Kidney (tissue), 14 donors: Measurements from ENCODE around the gene JARID2. TPM values are rescaled to one million over a fixed set of nuclear protein-coding genes. Genes with fewer than 3 reads are reported as not detected.

Source experiments
- DNase-seq, 5 donors: peaks; one replicate each; pipeline ENCODE4 v3.0.0-alpha.2; 2013 to 2020
- FAIRE-seq: peaks from 2 replicates; lab custom pipeline; 2012; peaks lifted over from hg19 to GRCh38; lab: Jason Lieb, UNC
- H3K27ac ChIP-seq, 2 donors: one replicate each; pipeline ENCODE4 v1.7.0; 2013; ENCODE audit warnings: low read depth in 2 of 2, low read length in 2 of 2, inconsistent platforms in 1 of 2
- H3K27me3 ChIP-seq: one replicate; pipeline ENCODE4 v1.7.1; 2013; ENCODE audit warnings: low read length, inconsistent platforms; ENCODE audit not compliant: control insufficient read depth, insufficient read depth
- H3K36me3 ChIP-seq, 3 donors: one replicate each; pipeline versions ENCODE4 v1.7.0 to v1.7.1; 2013; ENCODE audit warnings: low read length in 3 of 3, control low read depth in 1 of 3, inconsistent platforms in 1 of 3; ENCODE audit not compliant: insufficient read depth in 3 of 3, control insufficient read depth in 2 of 3
- H3K4me1 ChIP-seq, 3 donors: one replicate each; pipeline versions ENCODE4 v1.7.0 to v1.7.1; 2013; ENCODE audit warnings: low read length in 3 of 3, inconsistent platforms in 1 of 3, low read depth in 1 of 3; ENCODE audit not compliant: control insufficient read depth in 2 of 3, insufficient read depth in 2 of 3
- H3K4me3 ChIP-seq, 3 donors: one replicate each; pipeline versions ENCODE4 v1.7.0 to v1.8.1; 2013; ENCODE audit warnings: low read length in 3 of 3, control low read depth in 1 of 3, inconsistent platforms in 1 of 3
- H3K9ac ChIP-seq, 3 donors: one replicate each; pipeline versions ENCODE4 v1.7.0 to v1.7.1; 2013; ENCODE audit warnings: low read length in 3 of 3, control low read depth in 1 of 3, inconsistent platforms in 1 of 3
- H3K9me3 ChIP-seq, 3 donors: one replicate each; pipeline versions ENCODE4 v1.7.0 to v1.7.1; 2013; ENCODE audit warnings: low read length in 3 of 3, control low read depth in 1 of 3, inconsistent platforms in 1 of 3; ENCODE audit not compliant: control insufficient read depth in 2 of 3, insufficient read depth in 1 of 3
- CTCF ChIP-seq: IDR thresholded peaks from 3 replicates; pipeline ENCODE4 v1.5.1; 2012; ENCODE audit warnings: mild to moderate bottlenecking, moderate library complexity, borderline replicate concordance; ENCODE audit not compliant: insufficient read depth; ENCODE audit errors: extremely low read depth
- intact Hi-C: fragments of 100-400 bp; cut with DNase I; formaldehyde crosslinking; loops from one replicate; pipeline ENCODE4 v1.11.1; 2022
- polyA plus RNA-seq: library from polyadenylated mRNA; stranded (reverse); fragments of 350-450 nt; fragmentation: Illumina TruSeq; extraction: RNeasy Lipid Tissue Mini Kit (QIAGEN cat#74804); gene quantifications from one replicate; pipeline ENCODE4 v1.2.3, GENCODE V29; 2014; ENCODE audit warnings: low read depth, low replicate concordance; ENCODE audit not compliant: insufficient read depth
- total RNA-seq: library from RNA; stranded (reverse); fragmentation: NEBNext Ultra II Directional; extraction: Animal tissue kit (Norgen Biotek cat#: 25700); gene quantifications from one replicate; pipeline ENCODE4 v1.2.1, GENCODE V29; 2021
- donor health status: control.
- donor health status: control.
- donor health status: control.
- donor health status: control.
- donor health status: control.
- donor health status: DM: yes; HTN: yes; CAD: no.
- donor health status: Normal renal cell carcinoma (clear cell type).

The JARID2 gene
- total and polyA plus RNA-seq, 2 donors from 2014 or later: 1.8 to 12.3 TPM

DNA sequence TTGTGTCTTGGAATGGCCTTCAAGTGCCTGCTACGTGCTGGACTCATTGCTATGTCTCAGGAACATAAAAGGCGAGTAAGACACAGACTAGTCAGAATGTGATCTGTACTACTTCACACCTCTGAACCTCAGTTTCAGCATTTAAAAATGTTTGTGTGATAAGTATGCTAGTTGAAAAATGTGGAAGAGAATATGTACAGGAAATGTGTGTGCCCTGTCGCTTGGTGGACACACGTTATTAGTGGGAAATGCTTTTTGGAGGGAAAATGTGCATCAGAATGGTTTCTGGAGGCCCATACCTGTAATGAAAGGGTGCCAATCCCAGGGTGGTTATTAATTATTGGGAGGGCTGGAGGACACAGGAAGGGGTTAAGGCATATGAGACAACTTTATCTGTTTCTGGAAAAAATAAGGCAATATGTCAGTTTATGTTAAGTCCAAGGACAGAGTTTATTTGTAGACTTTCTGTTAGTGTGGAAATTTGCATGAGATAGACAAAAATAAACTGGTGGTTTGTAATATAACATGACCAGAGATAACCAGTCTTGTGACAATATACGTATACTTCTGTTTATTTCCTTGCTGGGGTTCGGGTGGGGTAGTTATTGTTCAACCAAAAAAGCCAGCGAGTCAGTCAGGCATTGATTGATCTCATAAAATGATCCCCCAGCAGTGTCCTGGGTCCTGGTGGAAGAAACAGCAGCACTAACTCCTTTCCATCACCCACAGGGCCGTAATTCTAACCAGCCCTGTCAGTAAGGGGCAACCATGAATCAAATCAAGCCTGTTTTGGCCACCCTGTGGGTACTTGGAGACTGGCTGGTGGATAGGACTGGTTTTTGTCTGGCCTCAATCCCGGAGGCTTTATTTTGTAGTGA lies 117.9 kb downstream of the JARID2 start:
- Histone ChIP-seq H3K27me3 (no peaks in the 10 kb centered on the region), H3K9ac (no peak overlapping the region), H3K9me3 (no peaks in the 10 kb centered on the region), H3K4me1 (peaks cover 0 to 27% (median 17%) of the 10 kb centered on the region in 3 donors), H3K36me3 (no peaks in the 10 kb centered on the region), H3K4me3 (no peak overlapping the region), H3K27ac (no peak overlapping the region)
- DNase-seq: no peak
- intact Hi-C loops: no loop called here
- no peak for TF ChIP-seq CTCF
- FAIRE-seq: no peak

GRCh38 chr6:15364401-15365037 lies 118.7 kb downstream of the JARID2 start:
- H3K4me3 ChIP-seq: no peak overlapping the region
- H3K27ac ChIP-seq: no peak overlapping the region
- H3K9ac ChIP-seq: no peak overlapping the region
- FAIRE-seq (no peak), DNase-seq (no peak)
- H3K9me3 ChIP-seq: no peaks in the 10 kb centered on the region
- no peaks in the 10 kb centered on the region for H3K36me3 ChIP-seq
- no peak for TF ChIP-seq CTCF
- peaks cover 0 to 27% (median 14%) of the 10 kb centered on the region in 3 donors for H3K4me1 ChIP-seq
- H3K27me3 ChIP-seq: no peaks in the 10 kb centered on the region
- intact Hi-C loops: no loop called here

- Histone ChIP-seq H3K27me3 (no peaks in the 10 kb centered on the region), H3K27ac (no peak overlapping the region), H3K4me1 (peaks cover 0 to 27% (median 14%) of the 10 kb centered on the region in 3 donors), H3K4me3 (no peak overlapping the region), H3K9ac (no peak overlapping the region), H3K9me3 (no peaks in the 10 kb centered on the region), H3K36me3 (no peaks in the 10 kb centered on the region)
- TF ChIP-seq CTCF: no peak
- intact Hi-C loops: no loop called here
- DNase-seq: peak; percentile 74 to 90 (median 77)
- peak; percentile 8 for FAIRE-seq
Measured at GRCh38 chr6:15365273-15365687, 119.4 kb downstream of the JARID2 start.
